IMR-90 (cell line): ENCODE results near the gene IL31RA. TPM values are rescaled to one million over a fixed set of nuclear protein-coding genes. Genes with fewer than 3 reads are reported as not detected.

Source experiments
- ATAC-seq: fragments of 200-7000 bp; cut with Tn5 transposase; 2 replicates; pipeline ENCODE4 v1.9.1; 2020; ENCODE audit warnings: low read depth, mild to moderate bottlenecking, moderate library complexity
- BruUV-seq: library from RNA; stranded (reverse); fragments of 400-500 nt; replicated peaks from 2 replicates; lab custom pipeline; 2021; lab: Mats Ljungman, UMichigan
- CTCF ChIA-PET: fragments of 300-600 bp; formaldehyde crosslinking; extraction: SDS; loops from one replicate; lab custom pipeline; 2021; ENCODE audit warnings: antibody characterized with exemption; lab: Yijun Ruan, JAX
- POLR2A ChIA-PET: fragments of 300-600 bp; sonication (Branson Sonifier 250); formaldehyde crosslinking; loops from one replicate; lab custom pipeline; 2022; ENCODE audit warnings: antibody characterized with exemption; ENCODE audit not compliant: unreplicated experiment; lab: Charles Lee
- DNase-seq: peaks from one replicate; pipeline ENCODE4 v3.0.0; 2013
- H2AFZ ChIP-seq: replicated peaks from 2 replicates; pipeline ENCODE3; 2013; ENCODE audit warnings: low read length, mild to moderate bottlenecking; ENCODE audit not compliant: poor library complexity
- H2AK5ac ChIP-seq: 2 replicates; pipeline ENCODE4 v1.6.1; 2013; ENCODE audit warnings: low read depth, low read length, inconsistent platforms
- H2AK9ac ChIP-seq: replicated peaks from 2 replicates; pipeline ENCODE3; 2013; ENCODE audit warnings: mild to moderate bottlenecking, low read depth, low read length, moderate library complexity; ENCODE audit not compliant: poor library complexity
- H2BK120ac ChIP-seq: 2 replicates; pipeline ENCODE4 v1.6.1; 2013; ENCODE audit warnings: low read depth, low read length, inconsistent platforms
- H2BK15ac ChIP-seq: 3 replicates; pipeline ENCODE4 v1.6.1; 2013; ENCODE audit warnings: low read depth, low read length, inconsistent platforms
- H2BK20ac ChIP-seq: 2 replicates; pipeline ENCODE4 v1.6.1; 2013; ENCODE audit warnings: low read depth, mild to moderate bottlenecking, inconsistent platforms, low read length, moderate library complexity
- H2BK5ac ChIP-seq: 2 replicates; pipeline ENCODE4 v1.6.1; 2013; ENCODE audit warnings: mild to moderate bottlenecking, low read depth, low read length, inconsistent platforms; ENCODE audit not compliant: poor library complexity, severe bottlenecking
- H3K14ac ChIP-seq: replicated peaks from 2 replicates; pipeline ENCODE4 v1.6.1; 2013; ENCODE audit warnings: low read depth, low read length, inconsistent platforms
- H3K18ac ChIP-seq: 2 replicates; pipeline ENCODE4 v1.6.1; 2013; ENCODE audit warnings: low read depth, low read length, control low read depth
- H3K23ac ChIP-seq: 2 replicates; pipeline ENCODE4 v1.6.1; 2013; ENCODE audit warnings: low read depth, low read length, inconsistent platforms
- H3K27ac ChIP-seq: 2 replicates; pipeline ENCODE4 v1.5.1; 2013; ENCODE audit warnings: mild to moderate bottlenecking, control low read depth, low read length; ENCODE audit not compliant: insufficient read depth
- H3K27me3 ChIP-seq: 2 replicates; pipeline ENCODE4 v1.6.1; 2013; ENCODE audit warnings: low read length; ENCODE audit not compliant: control insufficient read depth, insufficient read depth
- H3K36me3 ChIP-seq: 2 replicates; pipeline ENCODE4 v1.6.1; 2013; ENCODE audit warnings: low read length, mixed read lengths; ENCODE audit not compliant: control insufficient read depth, insufficient read depth
- H3K4ac ChIP-seq: 2 replicates; pipeline ENCODE4 v1.6.1; 2013; ENCODE audit warnings: low read depth, low read length, inconsistent platforms
- H3K4me1 ChIP-seq: 2 replicates; pipeline ENCODE4 v1.6.1; 2013; ENCODE audit warnings: low read length, mixed read lengths; ENCODE audit not compliant: control insufficient read depth, insufficient read depth
- H3K4me2 ChIP-seq: 2 replicates; pipeline ENCODE4 v1.6.1; 2013; ENCODE audit warnings: low read depth, mild to moderate bottlenecking, control low read depth, low read length, moderate library complexity
- H3K4me3 ChIP-seq: 2 replicates; pipeline ENCODE4 v1.5.1; 2013; ENCODE audit warnings: low read depth, mild to moderate bottlenecking, control low read depth, low read length, moderate library complexity; ENCODE audit not compliant: insufficient read depth
- H3K56ac ChIP-seq: 2 replicates; pipeline ENCODE4 v1.6.1; 2013; ENCODE audit warnings: low read length, inconsistent platforms; ENCODE audit not compliant: insufficient read depth; ENCODE audit errors: extremely low read depth
- H3K79me1 ChIP-seq, 2 experiments: 2 replicates each; pipeline ENCODE4 v1.6.1; 2013; ENCODE audit warnings: low read length in 2 of 2, inconsistent platforms in 1 of 2, low read depth in 1 of 2
- H3K9ac ChIP-seq: 2 replicates; pipeline ENCODE4 v1.6.1; 2013; ENCODE audit warnings: low read depth, low read length, control low read depth
- H3K9me1 ChIP-seq: 2 replicates; pipeline ENCODE4 v1.6.1; 2013; ENCODE audit warnings: low read length, inconsistent platforms; ENCODE audit not compliant: insufficient read depth
- H3K9me3 ChIP-seq: 2 replicates; pipeline ENCODE4 v1.6.1; 2013; ENCODE audit warnings: low read length; ENCODE audit not compliant: control insufficient read depth, insufficient read depth
- H4K20me1 ChIP-seq: 2 replicates; pipeline ENCODE4 v1.6.1; 2013; ENCODE audit warnings: low read length, inconsistent platforms; ENCODE audit not compliant: insufficient read depth
- H4K5ac ChIP-seq: 2 replicates; pipeline ENCODE4 v1.6.1; 2013; ENCODE audit warnings: mild to moderate bottlenecking, low read depth, low read length, control low read depth
- H4K8ac ChIP-seq, 2 experiments: 2 replicates each; pipeline ENCODE4 v1.6.1; 2013; ENCODE audit warnings: low read depth in 2 of 2, low read length in 2 of 2, control low read depth in 1 of 2, inconsistent platforms in 1 of 2
- H4K91ac ChIP-seq: 2 replicates; pipeline ENCODE4 v1.6.1; 2013; ENCODE audit warnings: low read depth, low read length, inconsistent platforms; ENCODE audit not compliant: insufficient read depth
- BHLHE40 ChIP-seq: fragments of 150-350 bp; IDR thresholded peaks from 2 replicates; pipeline ENCODE4 v1.6.1; 2016; ENCODE audit warnings: mild to moderate bottlenecking, low read depth, low read length
- CEBPB ChIP-seq: IDR thresholded peaks from 2 replicates; pipeline ENCODE4 v1.6.1; 2012; ENCODE audit warnings: low read depth, low read length, improper control_type of control experiment
- CHD1 ChIP-seq: IDR thresholded peaks from 2 replicates; pipeline ENCODE4 v1.6.1; 2012; ENCODE audit warnings: low read depth, low read length, improper control_type of control experiment
- FOS ChIP-seq: fragments of 150-350 bp; IDR thresholded peaks from 2 replicates; pipeline ENCODE4 v1.6.1; 2016; ENCODE audit warnings: low read depth, low read length
- MXI1 ChIP-seq: IDR thresholded peaks from 2 replicates; pipeline ENCODE4 v1.6.1; 2012; ENCODE audit warnings: low read depth, mild to moderate bottlenecking, low read length, moderate library complexity, borderline replicate concordance
- NFE2L2 ChIP-seq: fragments of 150-350 bp; IDR thresholded peaks from 2 replicates; pipeline ENCODE4 v1.6.1; 2016; ENCODE audit warnings: low read depth, mild to moderate bottlenecking, low read length
- RAD21 ChIP-seq: IDR thresholded peaks from 2 replicates; pipeline ENCODE4 v1.6.1; 2012; ENCODE audit warnings: low read length, improper control_type of control experiment
- WGBS, 2 experiments: methylation state at CpG; one replicate each; pipeline versions ENCODE4 v1.1.5 to v1.1.7; 2013; ENCODE audit warnings: missing lambda C conversion rate in 2 of 2; ENCODE audit not compliant: insufficient read length in 1 of 2; ENCODE audit errors: extremely low coverage in 2 of 2; 5-methylcytosine and 5-hydroxymethylcytosine counted together
- dilution Hi-C: fragments of 300-500 bp; cut with HindIII; formaldehyde crosslinking; loops from one replicate; pipeline ENCODE4 v1.14.3; 2018; ENCODE audit warnings: low sequenced_read_pairs; ENCODE audit not compliant: unreplicated experiment
- in situ Hi-C: fragments of 300-500 bp; cut with MboI; formaldehyde crosslinking; loops from 3 replicates; pipeline ENCODE4 v1.14.3; 2019; ENCODE audit warnings: low sequenced_read_pairs, inconsistent platforms, mixed read lengths
- intact Hi-C: fragments of 100-400 bp; cut with micrococcal nuclease; formaldehyde crosslinking; loops from 2 replicates; pipeline ENCODE4 v1.10.0; 2022
- polyA plus RNA-seq, 3 experiments: library from polyadenylated mRNA; depleted of rRNA; stranded (reverse); fragments of >200 nt; gene quantifications; 2 replicates each; pipeline ENCODE4 v1.2.3, GENCODE V29; 2012; ENCODE audit warnings: low replicate concordance in 1 of 3
- total RNA-seq: library from RNA; depleted of rRNA; stranded (reverse); fragments of >200 nt; gene quantifications from 2 replicates; pipeline ENCODE4 v1.2.3, GENCODE V29; 2012
- TF ChIP-seq, protein P1 (sequence below): fragments of 150-350 bp; IDR thresholded peaks from 2 replicates; pipeline ENCODE4 v1.6.1; 2016; ENCODE audit warnings: low read depth, mild to moderate bottlenecking, low read length, moderate library complexity, borderline replicate concordance

IL31RA gene
- total and polyA plus RNA-seq, 2 of the 4 experiments (the other 2 are of a cell fraction) = 0.39 to 0.90 TPM

DNA sequence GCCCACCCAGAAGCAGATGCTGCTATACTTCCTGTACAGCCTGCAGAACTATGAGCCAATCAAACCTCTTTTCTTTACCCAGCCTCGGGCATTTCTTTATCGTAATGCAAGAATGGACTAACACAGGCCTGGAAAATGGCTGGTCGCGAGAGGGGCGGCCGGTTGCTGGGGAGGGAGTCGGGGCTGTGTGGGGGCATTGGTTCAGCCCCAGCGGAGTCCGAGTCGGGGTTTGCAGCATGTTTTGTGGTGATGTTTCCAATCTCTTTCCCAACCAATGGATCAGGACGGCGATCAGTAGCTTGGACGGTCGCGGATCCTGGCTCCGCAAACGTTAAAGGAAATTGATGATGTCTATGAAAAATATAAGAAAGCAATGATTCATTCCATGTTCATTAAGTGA, 18.7 kb upstream of the IL31RA start:
- Histone ChIP-seq H3K56ac (no peak overlapping the region), H3K27me3 (peaks cover 6% of the 10 kb centered on the region), H4K91ac (no peak overlapping the region), H2BK5ac (no peak overlapping the region), H3K4me3 (no peak overlapping the region), H4K8ac (no peak overlapping the region), H2BK120ac (no peak overlapping the region), H4K5ac (no peak overlapping the region), H3K27ac (no peak overlapping the region), H3K36me3 (no peaks in the 10 kb centered on the region), H2AFZ (no peak overlapping the region), H2AK9ac (no peak overlapping the region), H3K23ac (no peak overlapping the region), H3K4ac (no peak overlapping the region), H2AK5ac (no peak overlapping the region), H3K9me3 (no peaks in the 10 kb centered on the region), H2BK15ac (no peak overlapping the region), H3K14ac (no peak overlapping the region), H3K9ac (no peak overlapping the region), H3K4me2 (no peak overlapping the region), H2BK20ac (no peak overlapping the region), H3K18ac (no peak overlapping the region), H3K4me1 (no peaks in the 10 kb centered on the region), H4K20me1 (no peaks in the 10 kb centered on the region), H3K79me1 (no peaks in the 10 kb centered on the region), H3K9me1 (no peaks in the 10 kb centered on the region; the same call in 1 of the 2 replicates)
- in situ Hi-C loops = no loop called here
- DNase-seq (no peak), ATAC-seq (no peak)
- WGBS, 2 experiments = 96% methylated on average over 5 of the region's 17 CpGs; no CpG with 5 or more reads in 1 of the 2 experiments
- no TSS peak for BruUV-seq
- POLR2A ChIA-PET = no interaction called here
- CTCF ChIA-PET = no interaction called here
- dilution Hi-C loops = no loop called here
- intact Hi-C loops = no loop called here
- TF ChIP-seq CHD1 (no peak), MXI1 (no peak), NFE2L2 (no peak), RAD21 (no peak), CEBPB (no peak), BHLHE40 (no peak), FOS (no peak)
- TF ChIP-seq, protein P1, sequence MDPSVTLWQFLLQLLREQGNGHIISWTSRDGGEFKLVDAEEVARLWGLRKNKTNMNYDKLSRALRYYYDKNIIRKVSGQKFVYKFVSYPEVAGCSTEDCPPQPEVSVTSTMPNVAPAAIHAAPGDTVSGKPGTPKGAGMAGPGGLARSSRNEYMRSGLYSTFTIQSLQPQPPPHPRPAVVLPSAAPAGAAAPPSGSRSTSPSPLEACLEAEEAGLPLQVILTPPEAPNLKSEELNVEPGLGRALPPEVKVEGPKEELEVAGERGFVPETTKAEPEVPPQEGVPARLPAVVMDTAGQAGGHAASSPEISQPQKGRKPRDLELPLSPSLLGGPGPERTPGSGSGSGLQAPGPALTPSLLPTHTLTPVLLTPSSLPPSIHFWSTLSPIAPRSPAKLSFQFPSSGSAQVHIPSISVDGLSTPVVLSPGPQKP = no peak
